GM18498 (cell line): Measurements from ENCODE around the gene GDF7.
"Not testable (repeated sequence)": the region's sequence is repeated elsewhere in the genome, so short reads cannot be mapped to it uniquely, and the experiment has no call there.

Experiments used
- ATAC-seq: cut with Tn5 transposase; IDR thresholded peaks from one replicate; pipeline ENCODE4 v1.9.1; 2021; ENCODE audit warnings: mild to moderate bottlenecking, moderate library complexity; ENCODE audit not compliant: unreplicated experiment

Gene GDF7

GRCh38 chr2:20691076-20691734 is 24.3 kb downstream of the GDF7 start:
- no peak for ATAC-seq

- ATAC-seq: no peak
These were observed 25.1 kb downstream of the GDF7 start for GRCh38 chr2:20692081-20692480.

DNA sequence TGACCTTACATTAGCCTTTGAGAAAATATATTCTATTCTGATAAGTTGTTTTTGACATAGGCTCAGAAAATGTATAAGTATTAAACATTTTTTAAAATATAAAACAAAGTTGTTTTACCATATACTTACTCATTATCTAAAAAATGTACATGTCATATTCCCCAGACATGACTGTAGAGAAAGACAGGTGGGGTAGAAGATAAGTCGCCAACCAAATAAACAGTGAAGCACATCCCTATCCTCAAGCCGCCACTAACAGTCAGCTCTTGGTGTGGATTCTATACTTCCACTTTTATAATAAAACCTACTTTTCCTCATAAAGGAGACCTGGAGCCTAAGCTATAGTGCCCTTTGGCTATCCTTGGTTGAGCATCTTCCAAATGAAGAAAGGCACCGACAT is 26.4 kb downstream of the GDF7 start:
- no peak for ATAC-seq

DNA sequence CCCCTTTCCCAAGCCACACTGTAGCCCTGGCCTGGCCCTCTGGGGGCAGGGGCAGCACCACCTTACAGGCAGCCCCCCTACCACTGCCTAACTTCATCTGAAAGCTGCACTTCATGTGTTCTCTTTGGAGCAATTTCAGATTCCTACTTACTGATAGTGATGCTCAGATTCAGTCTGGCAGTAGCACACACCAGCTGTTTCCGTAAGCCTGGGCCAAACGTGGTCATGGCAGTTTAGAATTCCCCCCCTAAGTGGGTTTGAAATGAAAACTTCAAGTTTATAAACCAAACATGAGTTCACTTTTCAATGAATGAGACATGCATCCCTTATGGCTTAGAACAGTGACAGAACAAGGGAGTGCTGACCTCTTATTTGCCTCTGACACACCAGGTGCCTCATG is 29.4 kb downstream of the GDF7 start:
- no peak for ATAC-seq

DNA sequence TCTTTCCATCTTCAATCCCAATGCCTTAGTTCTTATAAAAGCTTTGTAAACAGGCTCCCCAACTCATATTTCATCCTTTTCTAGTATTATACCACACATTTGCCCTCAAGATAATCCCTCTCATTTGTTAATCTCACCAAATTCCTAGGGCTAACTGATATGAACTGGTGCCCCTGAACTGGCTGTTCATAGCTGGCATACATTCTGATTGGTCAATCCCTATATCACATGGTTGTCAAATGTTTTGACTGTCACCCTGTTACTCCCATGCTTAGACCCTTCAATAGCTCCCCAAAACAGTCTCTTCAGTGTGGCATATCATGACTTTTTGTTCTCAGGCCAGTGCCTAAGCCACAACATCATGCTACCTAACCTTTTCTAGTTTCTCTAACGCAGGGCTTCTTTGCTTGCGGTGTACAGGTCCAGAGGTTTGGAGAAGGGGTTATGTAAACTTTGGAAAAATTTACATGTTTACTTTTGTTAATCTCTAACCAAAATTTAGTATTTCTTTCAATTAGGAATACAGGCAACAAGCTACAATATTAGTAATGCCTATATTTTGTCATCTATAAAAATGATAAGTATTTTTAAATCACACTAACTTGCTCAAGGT is 30.5 kb downstream of the GDF7 start:
- no peak for ATAC-seq

GRCh38 chr2:20698916-20699613 is 32.1 kb downstream of the GDF7 start:
- ATAC-seq: no peak

DNA sequence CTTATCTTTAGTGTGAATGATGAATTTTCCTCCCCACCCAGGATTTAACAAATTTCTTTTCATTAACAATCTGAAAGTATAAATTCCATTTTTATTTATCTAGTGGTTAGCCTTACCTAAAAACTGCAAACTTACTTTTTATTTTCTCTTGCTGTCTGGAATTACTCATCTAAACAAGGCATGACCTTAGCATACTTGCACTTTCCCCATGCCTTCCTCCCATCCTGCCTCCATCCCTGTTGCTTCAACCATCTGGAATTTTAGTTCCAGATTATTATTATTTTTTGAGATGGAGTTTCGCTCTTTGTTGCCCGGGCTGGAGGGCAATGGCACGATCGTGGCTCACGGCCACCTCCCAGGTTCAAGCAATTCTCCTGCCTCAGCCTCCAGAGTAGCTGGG is 35.6 kb downstream of the GDF7 start:
- no peak for ATAC-seq

- ATAC-seq: no peak
These were observed 37.9 kb downstream of the GDF7 start for GRCh38 chr2:20704886-20705285.

GRCh38 chr2:20706217-20706616 is 39.3 kb downstream of the GDF7 start:
- ATAC-seq: no peak

- no peak for ATAC-seq
These were observed 39.8 kb downstream of the GDF7 start for GRCh38 chr2:20706786-20707185.

GRCh38 chr2:20707601-20708000 is 40.7 kb downstream of the GDF7 start:
- no peak for ATAC-seq

DNA sequence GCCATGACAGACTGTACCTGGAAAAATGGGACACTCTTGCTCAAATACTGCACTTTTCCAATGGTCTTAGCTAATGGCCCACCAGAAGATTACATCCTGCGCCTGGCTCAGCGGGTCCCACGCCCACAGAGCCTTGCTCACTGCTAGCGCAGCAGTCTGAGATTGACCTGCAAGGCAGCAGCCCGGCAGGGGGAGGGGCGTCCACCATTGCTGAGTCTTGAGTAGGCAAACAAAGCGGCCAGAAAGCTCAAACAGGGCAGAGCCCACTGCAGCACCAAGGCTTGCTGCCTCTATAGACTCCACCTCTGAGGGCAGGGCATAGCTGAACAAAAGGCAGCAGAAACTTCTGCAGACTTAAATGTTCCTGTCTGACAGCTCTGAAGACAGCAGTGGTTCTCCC is 44.7 kb downstream of the GDF7 start:
- not testable (repeated sequence) for ATAC-seq

- ATAC-seq: not testable (repeated sequence)
These were observed 46.6 kb downstream of the GDF7 start for GRCh38 chr2:20713585-20713984.

DNA sequence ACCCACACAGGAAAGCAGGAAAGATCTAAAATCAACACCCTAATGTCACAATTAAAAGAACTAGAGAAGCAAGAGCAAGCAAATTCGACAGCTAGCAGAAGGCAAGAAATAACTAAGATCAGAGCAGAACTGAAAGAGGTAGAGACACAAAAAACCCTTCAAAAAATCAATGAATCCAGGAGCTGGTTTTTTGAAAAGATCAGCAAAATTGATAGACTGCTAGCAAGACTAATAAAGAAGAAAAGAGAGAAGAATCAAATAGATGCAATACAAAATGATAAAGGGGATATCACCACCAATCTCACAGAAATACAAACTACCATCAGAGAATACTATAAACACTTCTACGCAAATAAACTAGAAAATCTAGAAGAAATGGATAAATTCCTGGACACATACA is 47.5 kb downstream of the GDF7 start:
- not testable (repeated sequence) for ATAC-seq

- not testable (repeated sequence) for ATAC-seq
These were observed 49.2 kb downstream of the GDF7 start for GRCh38 chr2:20716164-20716563.

DNA sequence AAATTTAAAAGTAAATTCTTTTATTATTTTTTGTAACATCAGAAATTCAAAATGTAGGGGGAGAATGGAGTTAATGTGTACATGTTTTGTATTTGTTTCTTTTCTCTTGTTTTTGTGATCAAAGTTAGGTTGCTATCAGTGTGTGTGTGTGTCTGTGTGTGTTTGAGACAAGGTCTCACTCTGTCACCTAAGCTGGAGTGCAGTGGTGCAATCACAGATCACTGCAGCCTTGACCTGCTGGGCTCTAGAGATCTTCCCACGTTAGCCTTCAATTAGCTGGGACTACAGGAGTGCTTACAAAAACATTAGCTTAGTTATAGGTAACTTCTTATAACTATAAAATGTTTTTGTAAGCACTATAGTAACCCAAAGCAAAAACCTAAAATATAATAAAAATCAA is 50.7 kb downstream of the GDF7 start:
- ATAC-seq: no peak

DNA sequence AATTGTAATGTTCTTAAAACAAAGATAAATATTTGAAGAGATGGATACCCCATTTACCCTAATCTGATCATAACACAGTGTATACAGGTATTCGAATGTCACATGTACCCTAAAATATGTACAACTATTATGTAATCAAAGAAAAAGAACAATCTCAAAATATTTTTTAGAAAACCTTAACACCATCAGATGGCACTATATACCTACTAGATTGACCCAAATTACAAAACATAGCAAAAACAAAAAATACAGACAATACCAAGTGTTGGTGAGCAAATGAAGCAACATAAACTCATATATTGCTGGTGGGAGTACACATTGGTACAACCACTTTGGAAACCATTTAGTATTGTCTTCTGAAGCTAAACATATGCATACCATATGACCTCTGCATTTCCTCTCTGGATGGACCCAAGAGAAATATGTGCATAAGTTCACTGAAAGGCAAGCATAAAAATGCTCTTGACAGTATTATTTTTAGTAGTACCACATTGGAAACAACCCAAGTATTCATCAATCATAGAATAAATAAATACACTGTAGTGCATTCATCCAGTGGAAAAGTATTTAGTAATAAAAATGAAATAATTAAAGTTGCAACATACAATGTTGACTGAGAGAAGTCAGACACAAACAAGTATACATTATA is 55.8 kb downstream of the GDF7 start:
- ATAC-seq: no peak

- ATAC-seq: no peak
These were observed 56.6 kb downstream of the GDF7 start for GRCh38 chr2:20723543-20723942.

- ATAC-seq: no peak
These were observed 57.6 kb downstream of the GDF7 start for GRCh38 chr2:20724500-20725053.

DNA sequence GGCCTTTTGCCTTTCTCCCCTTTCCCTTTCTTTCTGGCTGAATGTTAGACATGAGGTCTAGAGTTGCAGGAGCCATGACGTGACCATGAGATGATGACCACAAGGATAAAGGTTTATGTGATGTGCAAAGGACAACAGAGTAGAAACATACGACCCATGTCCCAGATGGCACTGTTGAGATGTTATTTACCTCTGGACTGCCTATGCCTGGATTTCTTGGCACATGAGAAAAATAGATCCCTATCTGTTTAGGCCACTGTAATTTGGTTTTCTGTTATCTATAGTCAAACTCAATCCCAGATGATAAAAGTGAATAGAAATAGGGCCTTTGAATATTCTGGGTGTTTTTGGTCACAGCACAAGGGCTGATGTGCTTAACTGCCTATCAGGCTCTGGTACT is 58.8 kb downstream of the GDF7 start:
- no peak for ATAC-seq

- no peak for ATAC-seq
These were observed 60.0 kb downstream of the GDF7 start for GRCh38 chr2:20726913-20727312.
